LHCN-M2 (cell line): ENCODE results near the gene NSDHL. TPM values are rescaled to one million over a fixed set of nuclear protein-coding genes. Genes with fewer than 3 reads are reported as not detected.

ENCODE experiments used
- DNase-seq: peaks from one replicate; pipeline ENCODE4 v3.0.0-alpha.2; 2012; ENCODE audit warnings: low read depth
- total RNA-seq: library from RNA; depleted of rRNA; stranded (reverse); fragments of >200 nt; gene quantifications from 2 replicates; pipeline ENCODE4 v1.2.3, GENCODE V29; 2014; rRNA removed

The NSDHL gene
- total RNA-seq, 1 experiment from 2014 or later = 14.1 TPM

DNA sequence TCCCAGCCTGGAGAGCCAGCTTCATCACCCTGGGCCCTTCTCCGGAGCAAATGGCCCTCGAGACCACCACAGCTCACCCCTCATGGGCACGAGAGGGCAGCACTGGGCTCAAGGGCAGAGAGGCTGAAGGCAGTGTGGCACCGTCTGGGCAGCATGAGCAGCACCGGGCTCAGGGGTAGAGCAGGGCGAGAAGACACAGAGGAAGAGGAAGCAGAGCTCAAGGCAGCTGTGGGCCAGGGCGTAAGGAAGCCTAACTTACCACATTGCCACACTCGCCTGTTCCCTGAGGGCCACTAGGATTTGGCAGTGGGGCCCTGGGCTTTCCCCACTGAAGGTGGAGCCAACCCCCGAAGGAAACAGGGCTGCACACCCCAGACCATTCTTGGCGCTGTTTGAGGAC lies 82.5 kb downstream of the NSDHL start:
- DNase-seq = no peak

DNA sequence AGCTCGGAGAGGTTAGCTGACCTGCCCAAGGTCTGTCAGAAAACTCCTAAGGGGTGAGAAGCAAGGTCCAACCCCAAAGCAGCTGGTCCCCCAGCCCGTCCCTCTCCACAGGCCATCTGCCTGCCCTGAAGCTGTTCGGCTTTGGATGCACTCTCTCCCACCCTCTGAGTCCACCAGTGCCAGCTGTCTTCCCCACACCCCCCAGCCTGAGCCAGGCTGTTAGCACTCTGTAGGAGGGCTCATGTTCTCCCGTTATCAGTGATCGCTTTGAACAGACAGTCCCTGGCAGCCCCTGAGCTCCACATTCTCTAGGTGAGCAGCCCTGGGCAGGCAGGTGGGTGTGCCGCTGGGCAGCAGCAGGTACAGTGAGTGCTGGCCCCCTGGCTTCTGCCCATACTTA lies 83.0 kb downstream of the NSDHL start:
- DNase-seq = no peak

DNA sequence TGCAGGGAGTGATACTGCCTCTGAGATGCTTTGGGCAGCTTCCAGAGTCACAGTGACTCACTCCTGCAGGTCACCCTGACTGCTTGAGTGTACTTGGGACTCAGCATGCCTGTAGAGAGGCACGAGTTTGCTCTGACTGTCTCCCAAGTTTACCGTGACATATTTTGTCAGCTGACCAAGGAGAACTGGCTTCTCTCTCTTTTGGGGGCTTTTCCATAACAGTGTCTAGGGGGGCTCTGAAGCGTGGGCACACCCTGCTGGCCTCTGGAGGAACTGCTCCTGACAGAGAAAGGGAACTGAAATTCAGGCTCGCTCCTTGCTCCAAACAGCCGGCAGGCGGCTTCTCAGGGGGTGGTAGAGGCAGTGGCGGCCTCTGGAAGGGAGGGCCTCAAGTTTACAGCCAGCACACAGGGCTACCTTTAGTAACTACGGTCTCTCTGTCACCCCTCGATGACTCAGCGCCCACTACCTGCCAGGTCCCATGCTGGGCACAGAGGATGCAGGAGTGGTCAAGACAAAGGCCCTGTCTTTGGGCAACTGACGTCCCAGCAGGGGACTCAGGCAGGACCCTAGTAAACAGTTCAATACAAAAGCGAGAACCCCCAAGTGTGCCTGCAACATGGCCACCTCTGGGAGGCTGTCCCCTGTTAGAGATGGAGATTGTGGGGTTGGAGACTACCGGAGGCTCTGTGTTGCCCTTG lies 84.8 kb downstream of the NSDHL start:
- peak; percentile 14 for DNase-seq

DNA sequence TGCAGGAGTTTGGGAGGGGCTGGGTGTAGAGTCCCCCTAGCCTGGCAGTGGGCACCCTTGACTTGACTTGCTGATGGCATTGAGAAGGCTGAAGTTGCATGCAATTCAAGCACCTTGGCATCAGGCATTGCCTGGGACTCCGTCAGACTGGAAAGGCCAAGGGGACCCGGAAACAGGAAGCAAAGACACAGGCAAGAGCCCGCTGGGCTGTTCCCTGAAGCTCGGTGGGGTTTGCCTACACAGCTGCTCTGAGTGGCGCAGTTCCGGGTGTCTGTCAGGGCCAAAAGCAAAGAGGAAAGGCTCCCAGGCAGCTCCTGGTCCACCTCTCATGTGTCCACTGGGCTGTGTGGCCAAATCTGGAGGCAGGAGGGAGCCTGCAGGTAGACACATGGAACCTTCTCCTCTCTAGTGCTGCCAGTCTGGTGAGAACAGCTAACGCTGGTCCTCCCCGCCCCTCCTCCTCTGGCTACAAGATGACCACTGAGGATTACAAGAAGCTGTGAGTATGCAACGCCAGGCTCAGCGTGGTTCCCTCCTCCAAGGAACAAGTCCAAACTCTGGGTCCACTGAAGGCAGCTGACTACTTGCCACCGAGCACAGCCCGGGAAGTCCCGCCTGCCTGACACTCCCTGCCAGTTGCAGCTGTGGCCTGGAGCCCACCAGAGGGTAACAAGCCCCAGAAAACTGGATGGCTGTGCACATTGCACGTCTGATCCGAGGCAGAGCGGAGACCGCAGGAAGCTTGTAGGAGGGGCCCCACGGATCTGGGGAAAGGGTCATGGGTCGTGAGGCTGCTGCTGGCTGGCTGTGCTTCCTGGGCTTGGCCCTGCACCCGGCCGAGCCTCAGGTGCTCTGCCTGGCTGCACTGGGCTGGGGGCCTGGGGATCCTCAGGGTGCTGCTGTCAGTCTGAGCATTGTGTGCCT lies 87.1 kb downstream of the NSDHL start:
- DNase-seq = no peak

DNA sequence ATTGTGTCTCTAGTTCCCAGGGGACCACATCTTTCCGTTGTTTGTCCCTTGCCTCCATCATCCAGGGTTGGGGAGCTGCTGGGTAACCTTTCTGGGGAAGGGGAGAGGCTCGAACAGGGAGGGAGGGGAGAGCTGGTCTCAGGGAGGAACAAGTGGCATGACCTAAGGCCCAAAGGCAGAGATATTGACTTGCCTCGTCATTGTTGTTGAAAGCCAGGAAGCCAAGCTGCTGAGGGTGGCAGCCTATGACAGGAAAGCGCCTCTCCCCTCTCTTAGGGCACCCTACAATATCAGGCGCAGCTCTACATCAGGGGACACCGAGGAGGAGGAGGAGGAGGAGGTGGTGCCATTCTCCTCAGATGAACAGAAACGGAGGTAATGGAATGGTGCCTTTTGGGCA lies 87.8 kb downstream of the NSDHL start:
- DNase-seq = no peak

Other genes with a start within 250 kb of the NSDHL start
- gene GABRQ, start 193.2 kb upstream of the NSDHL start, total RNA-seq = not detected in 2 replicates
- not detected in 2 replicates for gene MAGEA3, start 132.3 kb upstream of the NSDHL start, total RNA-seq
- gene CSAG2, start 121.8 kb upstream of the NSDHL start, total RNA-seq = not detected in 2 replicates
- gene MAGEA2B, start 116.4 kb upstream of the NSDHL start, total RNA-seq = not detected in 2 replicates
- gene CSAG1, start 97.3 kb upstream of the NSDHL start, total RNA-seq = not detected in 2 replicates
- not detected in 2 replicates for gene MAGEA12, start 97.3 kb upstream of the NSDHL start, total RNA-seq
- gene MAGEA2, start 77.2 kb upstream of the NSDHL start, total RNA-seq = not detected in 2 replicates
- not detected in 2 replicates for gene CSAG3, start 71.8 kb upstream of the NSDHL start, total RNA-seq
- gene MAGEA6, start 61.4 kb upstream of the NSDHL start, total RNA-seq = not detected in 2 replicates
- 48.7 and 52.2 TPM in 2 replicates for gene CETN2, start 306 bp upstream of the NSDHL start, total RNA-seq
- gene ZNF185, start 67.0 kb downstream of the NSDHL start, total RNA-seq = 0.38 and 0.92 TPM in 2 replicates
- gene PNMA5, start 163.1 kb downstream of the NSDHL start, total RNA-seq = not detected in 2 replicates
- gene PNMA3, start 225.4 kb downstream of the NSDHL start, total RNA-seq = not detected in 2 replicates
- not detected in 2 replicates for gene PNMA6A, start 241.4 kb downstream of the NSDHL start, total RNA-seq